8988T (cell line): ENCODE results near the gene FES.
A peak's percentile ranks its signal among the peaks of the same experiment; 100 is the strongest.
"Not testable (repeated sequence)": the region's sequence is repeated elsewhere in the genome, so short reads cannot be mapped to it uniquely, and the experiment has no call there.

Source experiments
- DNase-seq: peaks from one replicate; pipeline ENCODE4 v3.0.0; 2011

Gene FES

DNA sequence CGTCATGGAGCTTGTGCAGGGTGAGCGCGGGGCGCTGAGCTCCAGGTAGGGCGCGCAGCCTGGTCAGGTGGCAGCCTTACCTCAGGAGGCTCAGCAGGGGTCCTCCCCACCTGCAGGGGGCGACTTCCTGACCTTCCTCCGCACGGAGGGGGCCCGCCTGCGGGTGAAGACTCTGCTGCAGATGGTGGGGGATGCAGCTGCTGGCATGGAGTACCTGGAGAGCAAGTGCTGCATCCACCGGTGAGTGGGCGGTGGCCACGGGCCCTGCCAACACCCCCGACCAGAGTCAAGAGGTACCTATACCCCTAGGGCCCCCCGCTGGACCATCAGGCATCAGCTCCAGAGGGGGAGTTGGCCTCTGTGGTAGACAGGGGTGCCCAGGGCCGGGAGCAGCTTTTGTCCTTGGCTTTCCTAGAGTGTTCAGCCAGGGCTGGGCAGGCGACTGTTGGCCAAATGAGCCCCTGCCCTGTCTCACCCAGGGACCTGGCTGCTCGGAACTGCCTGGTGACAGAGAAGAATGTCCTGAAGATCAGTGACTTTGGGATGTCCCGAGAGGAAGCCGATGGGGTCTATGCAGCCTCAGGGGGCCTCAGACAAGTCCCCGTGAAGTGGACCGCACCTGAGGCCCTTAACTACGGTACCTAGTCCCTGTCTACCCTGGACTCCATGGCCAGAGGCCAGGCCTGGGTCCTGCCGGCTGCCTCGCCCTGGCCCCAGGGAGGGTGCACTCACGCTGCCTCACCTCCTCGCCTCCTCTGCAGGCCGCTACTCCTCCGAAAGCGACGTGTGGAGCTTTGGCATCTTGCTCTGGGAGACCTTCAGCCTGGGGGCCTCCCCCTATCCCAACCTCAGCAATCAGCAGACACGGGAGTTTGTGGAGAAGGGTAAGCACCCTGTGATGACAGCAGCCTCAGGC, 9.1 kb downstream of the FES start:
- DNase-seq, result no peak

DNA sequence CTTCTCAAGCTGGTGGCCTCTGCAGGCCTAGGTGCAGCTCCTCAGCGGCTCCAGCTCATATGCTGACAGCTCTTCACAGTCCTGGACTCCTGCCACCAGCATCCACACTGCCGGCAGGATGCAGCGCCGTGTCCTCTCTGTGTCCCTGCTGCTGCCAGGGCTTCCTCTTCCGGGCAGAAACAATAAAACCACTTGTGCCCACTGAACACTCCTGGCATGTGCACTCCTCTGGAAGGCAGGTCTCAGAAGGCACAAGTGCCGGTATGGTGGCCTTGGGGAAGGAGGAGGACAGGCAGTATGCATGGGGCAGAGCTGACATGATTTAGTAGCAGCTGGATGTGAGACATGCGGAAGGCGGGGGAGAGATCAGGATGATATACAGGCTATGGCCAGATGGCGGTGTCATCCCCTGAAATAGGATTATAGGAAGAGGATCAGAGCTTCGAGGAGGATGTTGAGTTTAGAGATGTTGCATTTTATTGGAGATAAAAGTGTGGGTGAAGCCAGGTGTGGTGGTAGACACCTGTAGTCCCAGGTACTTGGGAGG, 11.3 kb downstream of the FES start:
- no peak for DNase-seq

DNA sequence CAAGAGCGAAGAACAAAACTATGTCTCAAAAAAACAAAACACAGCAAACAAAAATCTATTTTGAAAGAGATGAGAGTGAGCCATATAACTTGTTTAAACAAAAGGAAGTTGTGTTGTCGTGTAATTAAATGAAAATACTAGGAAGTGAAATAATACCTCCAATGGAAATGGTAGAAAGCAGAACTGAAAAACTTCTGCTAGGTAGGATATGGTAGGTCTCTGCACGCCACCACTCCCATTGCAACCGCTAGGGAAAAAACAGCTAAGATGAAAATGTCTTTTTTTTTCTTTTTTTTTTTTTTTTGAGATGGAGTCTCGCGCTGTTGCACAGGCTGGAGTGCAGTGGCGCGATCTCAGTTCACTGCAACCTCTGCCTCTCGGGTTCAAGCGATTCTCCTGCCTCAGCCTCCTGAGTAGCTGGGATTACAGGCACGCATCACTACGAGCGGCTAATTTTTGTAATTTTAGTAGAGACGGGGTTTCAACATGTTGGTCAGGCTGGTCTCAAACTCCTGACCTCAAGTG, 12.9 kb downstream of the FES start:
- not testable (repeated sequence) for DNase-seq

DNA sequence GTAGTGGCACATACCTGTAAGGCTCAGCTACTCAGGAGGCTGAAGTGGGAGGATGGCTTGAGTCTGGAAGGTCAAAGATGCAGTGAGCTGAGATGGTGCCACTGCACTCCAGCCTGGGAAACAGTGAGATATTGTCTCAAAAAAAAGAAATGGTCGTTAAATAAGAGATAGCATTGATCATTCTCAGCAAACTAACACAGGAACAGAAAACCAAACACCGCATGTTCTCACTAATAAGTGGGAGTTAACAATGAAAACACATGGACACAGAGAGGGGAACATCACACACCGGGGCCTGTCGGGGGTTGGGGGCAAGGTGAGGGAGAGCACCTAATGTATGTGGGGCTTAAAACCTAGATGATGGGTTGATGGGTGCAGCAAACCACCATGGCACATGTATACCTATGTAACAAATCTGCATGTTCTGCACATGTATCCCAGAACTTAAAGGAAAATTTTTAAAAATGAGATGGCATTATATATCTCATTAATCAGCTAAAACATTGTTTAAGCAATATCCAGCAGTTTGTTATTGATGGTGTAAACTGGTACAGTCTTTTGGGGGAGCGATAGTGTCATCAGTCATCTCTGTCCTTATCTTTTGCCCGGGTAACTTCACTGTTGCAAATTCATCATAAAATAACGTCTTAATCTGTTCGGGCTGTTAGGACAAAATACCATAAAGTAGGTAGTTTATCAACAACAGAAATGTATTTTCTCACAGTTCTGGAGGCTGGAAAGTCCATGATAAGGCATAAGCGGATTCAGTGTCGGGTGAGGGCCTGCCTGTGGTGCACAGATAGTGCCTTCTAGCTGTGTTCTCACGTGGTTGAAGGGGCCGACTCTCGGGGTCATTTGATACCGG, 17.1 kb downstream of the FES start:
- no peak for DNase-seq

DNA sequence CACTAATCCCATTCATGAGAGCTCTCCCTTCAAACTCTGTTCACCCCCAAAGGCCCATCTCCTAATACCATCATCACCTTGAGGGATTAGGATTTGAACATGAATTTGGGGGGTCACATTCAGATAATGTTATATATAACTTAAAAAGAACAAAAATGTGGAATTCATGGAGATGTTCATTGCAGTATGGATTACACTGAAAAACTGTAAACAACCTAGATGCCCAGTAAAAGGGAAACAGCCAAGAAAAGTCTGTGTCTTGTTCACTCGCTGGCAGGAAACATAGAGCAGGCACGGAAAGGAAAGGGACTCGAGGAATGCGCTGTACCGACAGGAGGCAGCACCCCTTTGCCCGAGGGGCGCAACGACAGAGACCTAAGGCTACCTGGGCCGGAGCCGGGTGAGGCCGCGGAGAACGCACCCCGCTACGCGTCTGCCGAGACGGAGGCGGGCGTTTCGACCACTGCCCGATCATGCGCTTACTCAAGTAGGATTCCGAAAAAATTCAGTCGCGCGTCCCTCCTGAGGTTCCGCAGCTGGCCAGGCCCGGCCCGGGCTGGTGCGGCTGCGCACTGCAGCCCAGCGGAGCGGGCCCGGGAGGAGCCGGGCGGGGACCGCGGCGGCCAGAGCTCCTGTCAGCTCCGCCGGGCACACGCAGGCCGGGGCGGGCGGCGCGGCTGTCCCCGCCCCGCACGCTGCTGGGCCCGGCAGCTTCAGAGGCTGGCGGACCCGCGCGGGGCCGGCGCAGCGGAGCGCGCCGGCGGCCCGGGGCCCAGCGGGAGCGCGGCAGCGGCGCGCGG, 17.9 kb downstream of the FES start:
- peak; percentile 92 for DNase-seq

DNA sequence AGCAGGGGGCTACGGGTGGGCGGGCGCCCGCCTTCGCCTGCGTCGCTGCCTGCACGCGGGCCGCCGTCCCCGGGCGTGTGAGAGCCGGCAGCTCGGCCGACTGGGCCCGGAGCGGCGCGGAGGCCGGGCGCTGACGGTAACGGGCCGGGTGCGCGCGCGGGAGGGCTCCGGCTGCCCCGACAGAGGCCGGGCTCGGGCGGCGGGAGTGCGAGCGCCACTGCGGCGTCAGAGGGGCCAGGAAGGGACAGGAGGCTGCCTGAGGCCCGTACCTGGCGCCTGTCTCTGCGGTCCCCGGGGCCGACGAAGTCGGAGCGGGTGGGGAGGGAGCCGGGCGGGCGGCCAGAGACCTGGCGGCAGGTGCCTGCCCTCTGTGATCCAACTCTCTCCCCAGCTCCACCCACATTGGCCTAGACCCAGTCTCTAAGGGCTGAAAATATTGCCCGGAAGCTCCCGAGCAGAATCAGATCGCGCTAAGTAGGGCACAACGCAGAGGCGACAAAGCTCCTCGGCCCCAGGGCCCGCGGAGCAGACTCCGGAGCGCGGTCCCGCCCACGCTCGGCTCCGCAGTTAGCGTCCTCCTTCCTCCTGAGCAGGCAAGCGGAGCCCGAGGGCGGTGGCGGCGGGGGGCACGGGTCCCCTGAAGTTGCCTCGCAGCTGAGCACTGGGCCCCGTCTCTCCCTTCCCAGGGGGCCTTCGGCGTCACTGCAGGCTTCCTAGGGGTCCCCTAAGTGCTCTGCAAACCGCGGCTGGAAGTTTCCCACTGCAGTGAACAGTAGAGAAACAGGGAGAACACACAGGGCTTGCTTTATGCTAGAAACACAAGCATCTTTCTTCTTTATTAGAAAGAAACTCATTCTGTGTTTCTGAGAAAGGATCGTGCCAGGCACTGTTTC, 18.8 kb downstream of the FES start, which contains the start of gene MAN2A2:
Gene MAN2A2 (plus strand): TSS at position 463 of the 893 bp plus-strand sequence. CDS start 906 bp downstream, outside the sequence.
- DNase-seq, result peak; percentile 57

DNA sequence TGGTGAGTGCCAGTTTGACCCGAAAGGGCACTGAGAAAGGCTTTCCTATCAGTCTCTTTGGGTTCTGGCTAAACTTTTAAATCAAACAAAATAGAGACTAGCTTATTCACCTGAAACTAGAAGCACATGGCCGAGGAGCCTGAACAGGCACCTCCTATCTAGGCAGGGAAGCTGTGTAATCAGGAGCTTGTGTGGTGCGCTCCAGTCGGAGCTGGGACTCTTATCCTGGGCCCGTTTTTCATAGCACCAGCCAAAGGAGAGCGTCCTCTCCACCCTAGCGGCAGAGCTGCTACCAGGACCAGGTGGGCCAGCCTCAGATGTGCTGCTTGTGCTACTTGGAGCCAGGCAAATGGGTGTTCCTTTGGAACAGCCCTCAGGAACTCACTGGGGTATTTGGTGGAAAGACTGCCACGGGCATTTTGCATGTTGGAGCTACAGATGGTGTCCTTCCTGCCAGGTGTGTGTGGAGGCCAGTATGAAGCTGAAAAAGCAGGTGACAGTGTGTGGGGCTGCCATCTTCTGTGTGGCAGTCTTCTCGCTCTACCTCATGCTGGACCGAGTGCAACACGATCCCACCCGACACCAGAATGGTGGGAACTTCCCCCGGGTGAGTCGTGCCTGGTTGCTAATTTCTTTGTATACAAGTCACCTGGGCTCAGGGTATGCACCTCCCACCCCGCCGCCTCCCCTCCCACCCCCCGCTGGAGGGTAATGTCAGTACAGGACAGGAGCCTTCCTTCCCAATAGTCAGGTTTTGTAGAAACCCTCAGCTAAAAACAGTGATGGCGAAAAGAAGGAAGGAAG, 19.6 kb downstream of the FES start:
- DNase-seq, result peak; percentile 75

DNA sequence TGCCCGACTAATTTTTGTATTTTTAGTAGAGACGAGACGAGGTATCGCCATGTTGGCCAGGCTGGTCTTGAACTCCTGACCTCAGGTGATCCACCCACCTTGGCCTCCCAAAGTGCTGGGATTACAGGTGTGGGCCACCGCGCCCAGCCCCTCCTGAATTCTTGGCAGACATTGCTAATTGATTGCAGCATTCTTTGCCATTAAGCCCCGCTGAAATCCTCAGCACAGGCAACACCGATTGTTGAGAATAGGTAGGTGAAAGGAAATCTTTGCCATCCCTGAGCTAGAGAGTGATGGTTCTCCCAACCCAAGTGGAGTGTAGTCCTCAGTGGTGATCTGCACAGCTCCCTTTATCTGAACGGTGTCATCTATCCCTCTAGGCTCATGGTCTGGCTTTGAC, 20.4 kb downstream of the FES start:
- no peak for DNase-seq

DNA sequence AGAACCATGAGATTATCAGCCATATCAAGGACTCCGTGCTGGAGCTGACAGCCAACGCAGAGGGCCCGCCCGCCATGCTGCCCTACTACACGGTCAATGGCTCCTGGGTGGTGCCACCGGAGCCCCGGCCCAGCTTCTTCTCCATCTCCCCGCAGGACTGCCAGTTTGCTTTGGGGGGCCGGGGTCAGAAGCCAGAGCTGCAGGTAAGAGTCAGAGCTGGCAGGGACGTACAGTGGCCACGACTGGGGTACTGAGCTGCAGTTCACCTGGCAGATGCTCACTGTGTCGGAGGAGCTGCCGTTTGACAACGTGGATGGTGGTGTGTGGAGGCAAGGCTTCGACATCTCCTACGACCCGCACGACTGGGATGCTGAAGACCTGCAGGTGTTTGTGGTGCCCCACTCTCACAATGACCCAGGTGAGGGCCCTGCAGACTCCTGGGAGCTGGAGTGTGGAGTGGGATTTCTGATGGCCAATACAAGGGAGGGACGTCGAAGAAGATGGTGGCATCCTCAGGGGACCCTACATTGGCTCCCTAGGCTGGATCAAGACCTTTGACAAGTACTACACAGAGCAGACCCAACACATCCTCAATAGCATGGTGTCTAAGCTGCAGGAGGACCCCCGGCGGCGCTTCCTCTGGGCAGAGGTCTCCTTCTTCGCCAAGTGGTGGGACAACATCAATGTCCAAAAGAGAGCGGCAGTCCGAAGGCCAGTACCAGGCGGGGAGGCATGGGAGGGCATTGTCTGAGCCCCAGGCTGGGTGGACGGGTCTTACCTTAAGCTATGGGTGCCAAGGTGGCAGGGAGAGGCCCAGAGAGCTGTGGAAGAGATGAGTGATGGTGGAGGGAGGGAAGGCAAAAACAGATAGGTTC, 21.2 kb downstream of the FES start:
- DNase-seq, result no peak

DNA sequence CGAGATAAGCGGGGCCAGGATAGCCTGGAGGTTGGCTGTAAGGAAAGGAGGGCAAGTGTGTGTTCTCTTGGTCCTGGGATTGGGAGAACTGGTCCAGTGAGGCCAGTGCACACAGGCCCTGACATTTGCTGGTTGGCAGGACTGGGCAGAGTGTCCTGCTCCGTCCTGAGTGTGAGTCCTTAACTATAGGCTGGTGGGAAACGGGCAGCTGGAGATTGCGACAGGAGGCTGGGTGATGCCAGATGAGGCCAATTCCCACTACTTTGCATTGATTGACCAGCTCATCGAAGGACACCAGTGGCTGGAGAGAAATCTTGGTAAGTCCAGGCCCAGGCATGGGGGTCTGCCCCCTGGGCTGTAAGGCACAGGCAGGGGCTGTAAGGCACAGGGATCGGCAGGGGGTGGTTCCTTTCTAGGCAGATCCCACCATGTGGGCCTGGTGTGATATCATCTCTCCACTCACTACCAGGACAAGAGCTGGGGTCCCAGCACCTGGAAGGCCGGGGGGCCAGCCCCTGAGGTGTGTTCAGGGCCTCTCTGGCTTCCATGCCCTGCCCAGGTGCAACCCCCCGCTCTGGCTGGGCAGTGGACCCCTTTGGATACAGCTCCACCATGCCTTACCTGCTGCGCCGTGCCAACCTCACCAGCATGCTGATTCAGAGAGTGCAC, 22.0 kb downstream of the FES start:
- no peak for DNase-seq

DNA sequence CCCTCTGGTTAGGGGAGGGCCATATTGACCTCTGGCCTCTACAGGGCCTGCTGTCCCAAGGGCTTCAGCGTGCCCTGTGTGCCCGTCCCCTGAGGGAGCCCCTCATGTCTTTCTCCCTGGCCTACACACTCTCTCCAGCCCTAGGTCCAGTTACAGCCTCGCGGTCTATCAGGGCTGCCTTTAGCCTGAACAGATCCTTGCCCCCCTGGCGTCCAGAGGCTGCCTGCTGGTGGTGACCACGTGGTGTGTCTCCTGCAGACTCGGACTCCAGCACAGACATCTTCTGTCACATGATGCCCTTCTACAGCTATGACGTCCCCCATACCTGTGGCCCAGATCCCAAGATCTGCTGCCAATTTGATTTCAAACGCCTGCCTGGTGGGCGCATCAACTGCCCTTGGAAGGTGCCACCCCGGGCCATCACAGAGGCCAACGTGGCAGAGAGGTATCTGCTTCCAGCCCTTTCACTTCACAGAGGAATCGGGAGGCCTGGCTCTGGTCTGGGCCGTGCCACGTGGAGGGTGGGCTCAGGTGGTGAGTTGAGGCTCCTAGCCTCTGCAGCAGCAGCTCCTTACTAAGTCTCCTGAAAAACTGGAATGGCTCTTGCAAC, 22.9 kb downstream of the FES start:
- DNase-seq, result no peak

DNA sequence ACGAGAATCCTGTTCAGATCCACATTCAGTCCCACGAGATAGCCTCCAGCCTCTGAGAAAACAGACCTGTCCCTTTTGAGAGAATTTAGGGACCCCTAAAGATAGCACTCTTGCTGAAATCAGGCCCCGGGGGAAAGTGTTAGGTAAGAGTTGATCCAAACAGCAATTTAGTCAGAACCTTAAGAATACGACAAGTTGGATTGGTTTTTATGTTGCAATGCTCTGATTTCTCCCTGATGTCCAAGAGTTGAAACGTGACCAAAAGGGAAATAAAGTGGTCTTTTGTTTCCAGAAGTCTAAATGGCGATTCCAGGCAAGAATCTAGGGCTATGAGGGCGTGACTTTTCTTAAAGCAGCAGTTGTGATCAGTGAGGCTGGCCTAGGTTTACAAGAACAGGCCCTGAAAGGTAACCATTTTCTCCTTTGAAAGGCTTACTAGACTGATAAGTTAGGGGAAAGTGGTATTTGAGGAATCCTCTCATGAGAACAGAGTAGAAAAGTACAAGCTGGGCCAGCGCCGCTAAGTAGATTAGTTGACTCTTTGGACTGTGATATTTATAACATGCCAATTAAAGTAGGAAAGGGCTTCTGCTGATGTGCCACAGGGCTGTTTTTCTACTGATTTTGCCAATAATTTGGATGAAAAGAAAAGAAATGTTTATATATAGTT, 23.7 kb downstream of the FES start:
- DNase-seq, result no peak

DNA sequence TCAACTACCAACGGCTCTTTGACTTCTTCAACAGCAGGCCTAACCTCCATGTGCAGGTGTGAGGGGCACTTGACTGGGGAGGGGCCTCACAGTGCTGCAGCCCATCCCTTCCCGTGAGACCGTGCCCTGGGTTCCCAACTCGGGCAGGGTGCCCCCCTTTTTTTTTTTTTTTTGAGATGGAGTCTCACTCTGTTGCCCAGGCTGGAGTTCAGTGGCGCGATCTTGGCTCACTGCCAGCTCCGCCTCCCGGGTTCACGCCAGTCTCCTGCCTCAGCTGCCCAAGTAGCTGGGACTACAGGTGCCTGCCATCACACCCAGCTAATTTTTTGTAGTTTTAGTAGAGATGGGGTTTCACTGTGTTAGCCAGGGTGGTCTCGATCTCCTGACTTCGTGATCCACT, 25.1 kb downstream of the FES start:
- DNase-seq, result not testable (repeated sequence)

DNA sequence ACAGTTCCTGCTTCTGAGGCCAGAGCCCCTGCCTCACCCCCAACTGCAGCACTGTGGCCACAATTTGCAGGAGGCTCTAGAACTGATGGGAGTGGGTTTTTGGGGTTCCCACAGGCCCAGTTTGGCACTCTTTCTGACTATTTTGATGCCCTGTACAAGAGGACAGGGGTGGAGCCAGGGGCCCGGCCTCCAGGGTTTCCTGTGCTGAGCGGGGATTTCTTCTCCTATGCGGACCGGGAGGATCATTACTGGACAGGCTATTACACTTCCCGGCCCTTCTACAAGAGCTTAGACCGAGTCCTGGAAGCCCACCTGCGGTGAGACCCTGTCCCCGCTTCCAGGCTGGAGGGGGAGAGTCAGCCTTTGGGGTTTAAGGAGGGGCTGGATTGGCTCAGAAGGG, 25.7 kb downstream of the FES start:
- DNase-seq, result no peak

DNA sequence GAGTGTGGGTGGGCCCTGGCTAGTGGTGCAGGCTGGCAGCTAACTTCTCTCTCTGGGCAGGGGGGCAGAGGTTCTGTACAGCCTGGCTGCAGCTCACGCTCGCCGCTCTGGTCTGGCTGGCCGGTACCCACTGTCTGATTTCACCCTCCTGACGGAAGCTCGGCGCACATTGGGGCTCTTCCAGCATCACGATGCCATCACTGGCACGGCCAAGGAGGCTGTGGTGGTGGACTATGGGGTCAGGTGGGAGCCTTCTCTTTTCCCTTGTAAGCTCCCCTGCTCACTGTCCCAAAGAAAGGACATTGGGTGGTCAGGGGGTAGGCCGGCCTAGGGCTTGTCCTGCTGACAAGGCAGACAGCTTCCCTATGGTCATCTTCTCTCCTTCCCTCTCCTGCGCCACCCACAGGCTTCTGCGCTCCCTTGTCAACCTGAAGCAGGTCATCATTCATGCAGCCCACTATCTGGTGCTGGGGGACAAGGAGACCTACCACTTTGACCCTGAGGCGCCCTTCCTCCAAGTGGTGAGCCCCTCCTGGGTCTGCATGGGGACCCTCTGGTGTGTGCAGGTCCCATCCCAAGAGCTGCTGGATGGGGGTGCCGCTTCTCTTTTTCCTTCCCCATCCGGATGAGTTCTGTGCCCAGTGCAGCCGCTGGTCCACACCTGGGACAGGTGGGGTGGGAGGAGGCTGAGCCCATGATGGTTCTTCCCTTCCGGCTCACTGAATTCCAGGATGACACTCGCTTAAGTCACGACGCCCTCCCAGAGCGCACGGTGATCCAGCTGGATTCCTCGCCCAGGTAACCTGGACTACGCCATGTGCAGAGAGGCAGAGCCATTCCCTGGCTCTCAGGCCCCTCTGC, 26.4 kb downstream of the FES start:
- DNase-seq, result no peak

DNA sequence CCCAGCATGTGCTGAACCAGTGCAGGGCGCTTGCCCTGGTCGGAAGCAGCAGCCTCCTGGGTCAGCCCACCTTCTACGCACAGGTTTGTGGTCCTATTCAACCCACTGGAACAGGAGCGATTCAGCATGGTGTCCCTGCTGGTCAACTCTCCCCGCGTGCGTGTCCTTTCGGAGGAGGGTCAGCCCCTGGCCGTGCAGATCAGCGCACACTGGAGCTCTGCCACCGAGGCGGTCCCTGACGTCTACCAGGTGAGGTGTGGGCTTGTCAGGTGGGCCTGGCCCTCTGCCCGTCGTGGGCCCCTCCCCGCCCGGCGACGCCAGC, 27.0 kb downstream of the FES start:
- no peak for DNase-seq
